Measurements from ENCODE around the gene LRSAM1.

LRSAM1 gene

GRCh38 chr9:127503947-127504886, 52.9 kb downstream of the LRSAM1 start:
- peak; percentile 31 for DNase-seq (ENCODE audit: low read depth)
- TF ChIP-seq CTCF (conservative IDR thresholded peaks at IDR 0.05; ENCODE audit: low read depth, low read length) = peak; percentile 95
- H3K4me3 ChIP-seq (ENCODE audit: low read length) = no peak overlapping the region

GRCh38 chr9:127504887-127505251, 53.6 kb downstream of the LRSAM1 start:
- no peak overlapping the region for H3K4me3 ChIP-seq (ENCODE audit: low read length)
- TF ChIP-seq CTCF (conservative IDR thresholded peaks at IDR 0.05; ENCODE audit: low read depth, low read length) = no peak

GRCh38 chr9:127505396-127506116, 54.2 kb downstream of the LRSAM1 start:
- TF ChIP-seq CTCF (conservative IDR thresholded peaks at IDR 0.05; ENCODE audit: low read depth, low read length) = peak; percentile 69
- H3K4me3 ChIP-seq (ENCODE audit: low read length) = no peak overlapping the region
- no peak for DNase-seq (ENCODE audit: low read depth)

More at GRCh38 chr9:127504887-127505251, 53.6 kb downstream of the LRSAM1 start:
- DNase-seq (ENCODE audit: low read depth) = no peak

- no peak for DNase-seq (ENCODE audit: low read depth)
- TF ChIP-seq CTCF (conservative IDR thresholded peaks at IDR 0.05; ENCODE audit: low read depth, low read length) = no peak
- no peak overlapping the region for H3K4me3 ChIP-seq (ENCODE audit: low read length)
Measured at GRCh38 chr9:127506117-127506813, 55.0 kb downstream of the LRSAM1 start.

GRCh38 chr9:127506814-127507750, 55.8 kb downstream of the LRSAM1 start:
- no peak overlapping the region for H3K4me3 ChIP-seq (ENCODE audit: low read length)
- no peak for DNase-seq (ENCODE audit: low read depth)
- TF ChIP-seq CTCF (conservative IDR thresholded peaks at IDR 0.05; ENCODE audit: low read depth, low read length) = no peak

Measured in retinal pigment epithelial cell (primary cell).